Tongue (tissue), 2 donors: ENCODE measurements around the gene GALNT12. TPM values are rescaled to one million over a fixed set of nuclear protein-coding genes. Genes with fewer than 3 reads are reported as not detected.

ENCODE experiments used
- DNase-seq: peaks from one replicate; pipeline ENCODE4 v3.0.0-alpha.2; 2015
- total RNA-seq: library from RNA; depleted of rRNA; stranded (reverse); fragments of >200 nt; gene quantifications from one replicate; pipeline ENCODE4 v1.2.3, GENCODE V29; 2014

The GALNT12 gene
- total RNA-seq, 1 donor from 2014 or later: 6.2 TPM

GRCh38 chr9:98801969-98802371, 5.5 kb upstream of the GALNT12 start:
- DNase-seq: no peak

GRCh38 chr9:98804083-98804482, 3.4 kb upstream of the GALNT12 start:
- DNase-seq: no peak

GRCh38 chr9:98805506-98806272, 1.8 kb upstream of the GALNT12 start:
- no peak for DNase-seq

DNA sequence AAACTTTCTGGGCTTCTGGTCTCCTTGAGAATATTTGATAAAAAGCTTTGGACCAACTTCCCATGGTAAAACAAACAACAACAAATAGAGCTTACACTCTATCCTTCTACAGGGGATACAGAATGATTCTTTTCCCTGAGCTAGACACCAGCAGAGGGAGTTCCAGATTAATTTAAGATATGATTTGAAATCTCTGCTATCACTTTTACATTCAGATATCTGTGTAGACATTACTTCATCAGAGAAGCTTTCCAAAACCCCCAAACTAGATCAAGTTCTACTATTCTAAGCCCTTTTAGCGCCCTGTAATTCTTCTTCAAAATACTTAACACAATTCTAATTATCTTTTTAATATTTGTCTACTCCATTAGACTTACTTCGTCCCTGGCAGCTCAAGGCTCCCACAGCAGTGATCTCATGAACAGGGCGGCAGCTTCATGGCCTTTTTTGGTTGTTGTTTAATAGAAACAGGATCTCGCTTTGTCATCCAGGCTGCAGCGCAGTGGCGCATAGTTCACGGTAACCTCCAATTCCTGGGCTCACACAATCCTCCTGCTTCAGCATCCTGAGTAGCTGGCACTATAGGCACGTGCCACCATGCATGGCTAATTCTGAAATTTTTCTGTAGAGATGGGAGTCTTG, 955 bp upstream of the GALNT12 start:
- peak; percentile 31 for DNase-seq

- DNase-seq: peak; percentile 21
These were observed 335 bp downstream of the GALNT12 start for GRCh38 chr9:98807814-98808195.

DNA sequence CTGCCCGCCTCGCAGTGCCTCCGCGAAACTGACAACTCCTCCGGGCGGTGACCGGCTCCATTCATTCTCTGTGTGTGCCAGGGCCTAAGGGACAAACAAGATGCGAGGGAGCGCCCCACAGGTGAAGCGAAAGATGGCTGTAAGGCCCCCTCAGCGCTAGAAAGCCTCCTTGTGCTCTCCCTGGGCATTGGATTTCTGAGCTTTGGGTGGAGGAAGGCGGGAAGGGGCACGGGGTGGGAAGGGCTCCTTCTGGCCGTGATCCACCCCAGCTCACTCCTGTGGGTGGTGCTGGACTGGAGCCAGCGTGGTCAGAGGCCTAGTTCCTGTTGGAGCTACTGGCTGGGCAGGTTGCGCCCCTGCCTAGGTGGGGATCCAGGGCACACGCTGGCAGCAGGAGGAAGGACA, 943 bp downstream of the GALNT12 start:
- no peak for DNase-seq

DNA sequence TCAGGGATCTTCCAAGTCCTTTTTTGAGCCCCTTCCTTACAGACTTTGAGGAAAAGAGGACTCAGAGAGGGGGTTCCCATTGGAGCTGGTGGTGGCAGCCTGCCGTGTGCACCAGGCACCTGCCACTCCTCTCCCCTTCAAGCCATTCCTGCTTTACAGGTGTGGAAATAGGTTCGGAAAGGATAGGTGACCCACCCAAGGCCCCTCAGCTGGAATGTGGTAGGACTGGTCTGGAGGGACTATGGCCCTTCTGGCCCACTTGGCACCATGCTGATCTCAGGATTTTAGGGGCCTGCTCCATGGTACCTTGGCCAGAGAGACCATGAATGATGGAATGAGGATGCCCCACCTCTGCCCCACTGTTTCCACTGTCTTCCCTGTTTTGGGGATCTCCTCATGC, 1.4 kb downstream of the GALNT12 start:
- no peak for DNase-seq

DNA sequence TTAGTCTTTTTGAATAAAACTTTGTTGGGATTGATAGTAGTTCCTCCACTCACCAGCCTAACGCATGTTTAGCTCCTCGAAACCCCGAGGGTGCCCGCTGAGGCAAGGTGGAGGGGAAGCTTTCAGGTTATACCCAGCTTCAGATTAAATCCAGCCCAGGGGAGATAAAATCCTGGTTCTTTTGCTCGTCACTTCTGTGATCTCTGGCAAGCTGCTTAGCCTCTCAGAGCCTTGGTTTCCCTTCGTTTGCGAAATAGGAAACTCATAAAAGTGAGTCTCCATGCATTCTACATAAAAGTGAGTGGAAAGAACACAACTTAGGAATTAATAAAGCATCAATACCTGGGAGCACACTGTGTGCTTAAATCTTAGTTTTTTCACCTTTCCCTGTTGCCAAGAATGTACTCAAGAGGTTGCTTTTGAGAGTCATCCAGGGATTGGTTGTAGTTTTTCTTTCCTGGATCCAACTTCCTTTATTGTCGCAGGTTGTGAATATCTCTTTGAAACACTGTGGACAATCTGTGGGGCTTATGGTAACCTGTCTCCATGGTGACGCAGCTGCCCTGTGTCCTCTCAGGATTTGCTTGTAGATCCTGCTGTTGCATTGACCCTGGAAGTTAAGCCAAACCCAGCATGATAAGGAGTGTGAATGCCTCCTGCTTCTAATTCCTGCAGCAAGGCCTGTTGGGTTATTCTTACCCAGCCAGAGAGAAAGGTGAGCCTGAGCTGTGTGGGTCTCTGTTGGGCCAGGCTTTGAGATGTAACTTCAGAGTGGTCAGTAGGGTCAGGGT, 2.0 kb downstream of the GALNT12 start:
- DNase-seq: no peak

DNA sequence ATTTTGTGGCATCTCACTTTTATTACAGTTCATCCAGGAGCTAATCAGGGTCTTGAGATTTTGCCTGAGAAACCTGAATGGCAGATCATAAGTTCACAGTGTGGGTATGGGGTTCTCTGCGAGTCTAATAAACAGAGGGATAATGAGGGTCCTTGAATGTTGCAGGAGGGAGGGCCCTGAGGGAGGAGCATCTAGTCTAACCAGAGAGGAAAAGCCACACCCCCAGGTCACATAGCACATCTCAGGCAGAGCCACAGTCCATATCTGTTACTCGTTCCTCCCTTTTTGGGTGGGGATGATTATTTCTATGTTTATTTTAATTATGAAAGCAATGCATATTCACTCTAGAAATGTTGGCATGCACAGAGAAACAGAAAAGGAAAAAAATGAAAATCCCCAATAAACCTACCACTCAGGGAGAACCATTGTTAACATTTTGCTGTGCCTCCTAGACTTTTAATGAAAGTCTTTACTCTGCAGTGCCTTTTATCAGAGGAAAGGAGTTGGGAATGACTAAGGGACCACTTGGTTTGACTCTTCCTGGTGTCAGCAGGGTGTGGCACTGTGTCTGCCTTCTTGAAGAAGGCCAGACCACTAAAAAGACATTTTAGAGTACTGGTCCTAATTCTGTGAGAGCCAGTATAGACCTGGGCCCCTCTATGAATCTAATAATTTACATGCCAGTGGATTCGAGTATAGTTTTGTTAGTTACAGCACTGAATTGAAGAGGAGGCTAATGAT, 2.8 kb downstream of the GALNT12 start:
- no peak for DNase-seq

GRCh38 chr9:98811051-98811650, 3.7 kb downstream of the GALNT12 start:
- no peak for DNase-seq

DNA sequence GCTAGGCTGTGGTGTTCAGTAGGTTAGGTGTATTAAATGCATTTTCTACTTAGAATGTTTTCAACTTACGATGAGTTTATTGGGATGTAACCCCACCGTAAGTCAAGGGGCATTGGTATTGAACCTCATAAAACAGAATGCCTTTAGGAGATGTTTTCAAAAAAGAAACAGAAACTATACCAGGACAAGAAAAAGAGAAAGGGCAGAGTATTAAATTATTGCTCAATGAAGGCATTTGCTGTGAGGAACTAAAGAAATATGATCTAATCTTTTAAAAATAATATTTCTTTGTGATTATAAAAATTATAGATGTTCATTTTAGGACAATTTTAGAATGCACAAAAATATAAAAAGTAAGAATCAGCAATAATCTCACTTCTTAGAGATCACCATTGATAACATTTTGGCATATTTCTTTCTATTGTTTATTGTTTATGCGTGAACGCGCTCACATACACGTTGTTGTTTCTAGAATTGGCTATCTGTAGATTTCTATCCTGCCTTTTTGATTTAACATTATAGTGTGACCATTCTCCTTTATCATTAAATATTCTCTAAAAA, 8.0 kb downstream of the GALNT12 start:
- no peak for DNase-seq

GRCh38 chr9:98818764-98819163, 11.3 kb downstream of the GALNT12 start:
- no peak for DNase-seq

GRCh38 chr9:98819231-98819630, 11.8 kb downstream of the GALNT12 start:
- no peak for DNase-seq

- DNase-seq: no peak
These were observed 14.4 kb downstream of the GALNT12 start for GRCh38 chr9:98821831-98822230.

GRCh38 chr9:98822661-98823060, 15.2 kb downstream of the GALNT12 start:
- no peak for DNase-seq

GRCh38 chr9:98823666-98824334, 16.3 kb downstream of the GALNT12 start:
- no peak for DNase-seq

DNA sequence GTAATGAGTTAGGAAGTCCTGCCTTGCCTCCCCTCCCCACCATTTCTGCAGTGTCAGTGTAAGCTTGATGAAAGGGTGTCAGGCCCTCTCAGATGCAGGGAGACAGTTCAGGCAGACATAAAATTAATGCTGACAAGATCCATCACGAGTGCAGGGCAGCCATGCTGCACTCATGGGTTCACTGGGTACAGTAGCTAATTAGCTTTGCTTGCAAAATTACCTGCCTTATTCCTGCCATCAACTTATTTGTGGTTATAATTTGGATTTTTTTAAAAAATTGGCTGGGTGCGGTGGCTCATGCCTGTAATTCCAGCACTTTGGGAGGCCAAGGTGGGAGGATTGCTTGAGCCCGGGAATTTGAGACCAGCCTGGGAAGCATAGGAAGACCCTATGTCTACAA, 17.9 kb downstream of the GALNT12 start:
- DNase-seq: no peak

DNA sequence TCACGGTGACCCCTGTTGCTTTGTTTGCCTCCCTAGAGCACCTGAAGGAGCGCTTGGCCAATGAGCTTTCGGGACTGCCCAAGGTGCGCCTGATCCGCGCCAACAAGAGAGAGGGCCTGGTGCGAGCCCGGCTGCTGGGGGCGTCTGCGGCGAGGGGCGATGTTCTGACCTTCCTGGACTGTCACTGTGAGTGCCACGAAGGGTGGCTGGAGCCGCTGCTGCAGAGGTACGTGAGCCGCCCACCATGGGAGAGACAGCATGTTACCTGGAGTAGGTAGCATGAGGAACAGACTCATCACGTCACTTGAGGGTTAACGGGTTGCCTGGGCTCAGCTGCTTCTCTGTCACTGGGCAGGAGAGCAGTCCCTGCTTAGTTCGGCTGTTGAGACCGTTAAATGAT, 19.2 kb downstream of the GALNT12 start:
- no peak for DNase-seq

DNA sequence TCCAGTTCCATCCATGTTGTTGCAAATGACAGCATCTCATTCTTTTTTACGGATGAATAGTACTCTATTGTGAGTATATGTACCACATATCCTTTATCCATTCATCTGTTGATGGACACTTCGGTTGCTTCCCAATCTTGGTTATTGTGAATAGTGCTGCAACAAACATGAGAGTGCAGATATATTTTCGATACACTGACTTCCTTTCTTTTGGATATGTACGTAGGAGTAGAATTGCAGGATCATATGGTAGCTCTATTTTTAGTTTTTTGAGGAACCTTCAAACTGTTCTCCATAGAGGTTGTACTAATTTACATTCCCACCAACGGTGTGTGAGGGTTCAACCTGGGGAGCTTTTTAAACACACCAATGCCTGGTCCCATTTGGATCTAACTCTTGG, 22.3 kb downstream of the GALNT12 start:
- DNase-seq: no peak

GRCh38 chr9:98830554-98830953, 23.1 kb downstream of the GALNT12 start:
- DNase-seq: no peak

- DNase-seq: no peak
These were observed 24.2 kb downstream of the GALNT12 start for GRCh38 chr9:98831696-98832095.
